Endothelial cell of umbilical vein (primary cell): Measurements from ENCODE around the gene UPF2. TPM values are rescaled to one million over a fixed set of nuclear protein-coding genes. Genes with fewer than 3 reads are reported as not detected.

Experiments used
- BruUV-seq: library from RNA; stranded (reverse); fragments of 400-500 nt; replicated peaks from 2 replicates; lab custom pipeline; 2021; lab: Mats Ljungman, UMichigan
- CTCF ChIA-PET: fragments of 300-600, 350-600 bp; sonication (Branson Sonifier 250); formaldehyde crosslinking; loops from one replicate; lab custom pipeline; 2021; ENCODE audit warnings: antibody characterized with exemption, inconsistent platforms; lab: Charles Lee
- POLR2A ChIA-PET: fragments of 300-600, 350-600 bp; sonication (Branson Sonifier 250); formaldehyde crosslinking; loops from one replicate; lab custom pipeline; 2021; ENCODE audit warnings: antibody characterized with exemption, inconsistent platforms; lab: Charles Lee
- DNase-seq: peaks from one replicate; pipeline ENCODE4 v3.0.0-alpha.2; 2011; ENCODE audit warnings: low read depth, low spot score
- FAIRE-seq: peaks from 2 replicates; lab custom pipeline; 2011; peaks lifted over from hg19 to GRCh38; lab: Jason Lieb, UNC
- H2AFZ ChIP-seq: 2 replicates; pipeline ENCODE4 v1.6.0; 2012; ENCODE audit warnings: low read depth, low read length, control low read depth, inconsistent platforms
- H3K27ac ChIP-seq: 2 replicates; pipeline ENCODE4 v1.5.1; 2011; ENCODE audit warnings: low read depth, mild to moderate bottlenecking, control low read depth, low read length, moderate library complexity; ENCODE audit not compliant: insufficient read depth
- H3K27me3 ChIP-seq, 2 experiments: 2 replicates each; pipeline versions ENCODE4 v1.6.0 to v1.6.1; 2011; ENCODE audit warnings: low read length in 2 of 2, mixed read lengths in 1 of 2; ENCODE audit not compliant: control insufficient read depth in 2 of 2, insufficient read depth in 2 of 2
- H3K36me3 ChIP-seq, 2 experiments: 2 replicates in 1 of 2; 3 replicates in 1 of 2; pipeline ENCODE4 v1.5.1; 2011; ENCODE audit warnings: low read length in 2 of 2, mild to moderate bottlenecking in 1 of 2, moderate library complexity in 1 of 2; ENCODE audit not compliant: control insufficient read depth in 2 of 2, insufficient read depth in 2 of 2; ENCODE audit errors: extremely low read depth in 1 of 2
- H3K4me1 ChIP-seq: 3 replicates; pipeline ENCODE4 v1.5.1; 2011; ENCODE audit warnings: mild to moderate bottlenecking, low read length; ENCODE audit not compliant: control insufficient read depth, insufficient read depth; ENCODE audit errors: extremely low read depth
- H3K4me2 ChIP-seq: 2 replicates; pipeline ENCODE4 v1.6.1; 2011; ENCODE audit warnings: low read length, control low read depth, mixed read lengths; ENCODE audit not compliant: insufficient read depth
- H3K4me3 ChIP-seq, 3 experiments: fragments of 200-600 bp in 1 of 3; sonication (generic), shearing (Covaris generic) in 1 of 3; replicated peaks in 1 of 3; 2 replicates each; pipeline ENCODE4 v1.5.1; 2011 to 2016; ENCODE audit warnings: control low read depth in 3 of 3, low read length in 3 of 3, mild to moderate bottlenecking in 2 of 3, inconsistent platforms in 1 of 3, low read depth in 1 of 3, moderate library complexity in 1 of 3; ENCODE audit not compliant: insufficient read depth in 1 of 3
- H3K79me2 ChIP-seq: 2 replicates; pipeline ENCODE4 v1.6.0; 2012; ENCODE audit warnings: low read length, inconsistent platforms; ENCODE audit not compliant: control insufficient read depth, insufficient read depth
- H3K9ac ChIP-seq: replicated peaks from 2 replicates; pipeline ENCODE3; 2011; ENCODE audit warnings: low read length, control low read depth; ENCODE audit not compliant: insufficient read depth; ENCODE audit errors: extremely low read depth
- H3K9me1 ChIP-seq: replicated peaks from 3 replicates; pipeline ENCODE4 v1.6.0; 2011; ENCODE audit warnings: mild to moderate bottlenecking, low read length; ENCODE audit not compliant: control insufficient read depth, insufficient read depth; ENCODE audit errors: extremely low read depth
- H3K9me3 ChIP-seq: replicated peaks from 2 replicates; pipeline ENCODE4 v1.5.1; 2012; ENCODE audit warnings: low read length, inconsistent platforms; ENCODE audit not compliant: control insufficient read depth, insufficient read depth
- H4K20me1 ChIP-seq: replicated peaks from 2 replicates; pipeline ENCODE3; 2011; ENCODE audit warnings: mild to moderate bottlenecking, low read length; ENCODE audit not compliant: control insufficient read depth, insufficient read depth; ENCODE audit errors: extremely low read depth
- CTCF ChIP-seq, 2 donors: IDR thresholded peaks; 1 replicate in 1 of 2; 2 replicates in 1 of 2; pipeline ENCODE4 v1.5.1; 2011; ENCODE audit warnings: low read length in 2 of 2, mild to moderate bottlenecking in 2 of 2, moderate library complexity in 2 of 2, control low read depth in 1 of 2, inconsistent platforms in 1 of 2, low read depth in 1 of 2; ENCODE audit not compliant: insufficient read depth in 1 of 2; ENCODE audit errors: extremely low read depth in 1 of 2
- EZH2 ChIP-seq: IDR thresholded peaks from 2 replicates; pipeline ENCODE4 v1.6.1; 2012; ENCODE audit warnings: borderline replicate concordance, low read depth, mild to moderate bottlenecking, moderate library complexity, low read length, inconsistent platforms; ENCODE audit not compliant: severe bottlenecking
- FOS ChIP-seq: IDR thresholded peaks from 2 replicates; pipeline ENCODE4 v1.6.1; 2011; ENCODE audit warnings: mild to moderate bottlenecking, low read length, moderate library complexity, borderline replicate concordance; ENCODE audit not compliant: insufficient read depth
- GATA2 ChIP-seq: IDR thresholded peaks from 2 replicates; pipeline ENCODE4 v1.7.0; 2011; ENCODE audit warnings: low read depth, mild to moderate bottlenecking, moderate library complexity, mixed read lengths, low read length; ENCODE audit not compliant: insufficient read length, insufficient read depth
- JUN ChIP-seq: IDR thresholded peaks from 2 replicates; pipeline ENCODE4 v1.6.1; 2011; ENCODE audit warnings: borderline replicate concordance, low read depth; ENCODE audit not compliant: insufficient read length, insufficient read depth
- POLR2A ChIP-seq: IDR thresholded peaks from 2 replicates; pipeline ENCODE4 v1.6.1; 2012; ENCODE audit warnings: low read depth, mild to moderate bottlenecking, control low read depth, low read length
- POLR2AphosphoS5 ChIP-seq: IDR thresholded peaks from 2 replicates; pipeline ENCODE4 v1.6.1; 2012; ENCODE audit warnings: low read depth, mild to moderate bottlenecking, control low read depth, low read length, moderate library complexity; ENCODE audit not compliant: insufficient read depth
- dilution Hi-C: fragments of 300-500 bp; cut with MboI; formaldehyde crosslinking; loops from one replicate; pipeline ENCODE4 v1.15.0; 2019; ENCODE audit warnings: low sequenced_read_pairs; ENCODE audit not compliant: extremely low pct_ligation_motif_present
- intact Hi-C: fragments of 100-400 bp; cut with micrococcal nuclease; formaldehyde crosslinking; loops from one replicate; pipeline ENCODE4 v1.10.0; 2022
- polyA plus RNA-seq, 4 experiments: library from polyadenylated mRNA; depleted of rRNA in 3 of 4; stranded (reverse) in 3 of 4; unstranded in 1 of 4; fragments of >200 nt; gene quantifications; 2 replicates each; pipeline versions ENCODE4 v1.2.1 to v1.2.3, GENCODE V29; 2011 to 2012; ENCODE audit warnings: missing spikeins in 1 of 4
- total RNA-seq: library from RNA; stranded (reverse); gene quantifications from 2 replicates; pipeline ENCODE4 v1.2.3, GENCODE V29; 2021

The UPF2 gene
- total and polyA plus RNA-seq, 2 donors (not counting 3 experiments of a cell fraction or from before 2014, with no cell fraction given), result 4.8 to 27.7 TPM

GRCh38 chr10:11893749-11894278 is 148.8 kb downstream of the UPF2 start:
- no peak overlapping the region for H2AFZ ChIP-seq
- intact Hi-C loops, result no loop called here
- no peak overlapping the region for H3K9ac ChIP-seq
- no peak for FAIRE-seq
- no peak overlapping the region for H3K4me3 ChIP-seq
- no peak overlapping the region for H3K27ac ChIP-seq
- no peak for DNase-seq
- TF ChIP-seq GATA2, result no peak
- TF ChIP-seq POLR2AphosphoS5, result no peak
- no peak for TF ChIP-seq CTCF (IDR thresholded peaks at IDR 0.05; ENCODE audit: extremely low read depth in 1 of 2, insufficient read depth in 1 of 2, low read depth in 1 of 2, low read length in 2 of 2)
- no peak for TF ChIP-seq POLR2A
- no peak for TF ChIP-seq FOS
- TF ChIP-seq JUN, result no peak
- TF ChIP-seq EZH2, result no peak
- no peaks in the 10 kb centered on the region for H4K20me1 ChIP-seq
- H3K4me1 ChIP-seq, result no peaks in the 10 kb centered on the region
- POLR2A ChIA-PET, result no interaction called here
- BruUV-seq, result no TSS peak
- dilution Hi-C loops, result no loop called here
- H3K79me2 ChIP-seq, result no peaks in the 10 kb centered on the region
- no peaks in the 10 kb centered on the region for H3K9me1 ChIP-seq
- CTCF ChIA-PET, result interaction anchor here (1.4 to 1.5 kb wide), 2 partner anchors 12 to 27 kb away, joined by 3 read pairs; no protein-coding TSS in a partner anchor
- no peak overlapping the region for H3K4me2 ChIP-seq
- no peaks in the 10 kb centered on the region for H3K36me3 ChIP-seq
- H3K27me3 ChIP-seq, result no peaks in the 10 kb centered on the region
- H3K9me3 ChIP-seq, result no peaks in the 10 kb centered on the region
